B cell (primary cell): ENCODE measurements around the gene RBM38. TPM values are rescaled to one million over a fixed set of nuclear protein-coding genes. Genes with fewer than 3 reads are reported as not detected.

Experiments
- ATAC-seq: fragments of 200-7000 bp; cut with Tn5 transposase; one replicate; pipeline ENCODE4 v1.10.0; 2021; ENCODE audit warnings: low read depth, mild to moderate bottlenecking, moderate number of reproducible peaks, moderate library complexity
- CTCF ChIA-PET: fragments of 350-600 bp; sonication (Branson Sonifier 250); formaldehyde crosslinking; loops from one replicate; lab custom pipeline; 2021; ENCODE audit warnings: antibody characterized with exemption, inconsistent platforms; lab: Charles Lee
- POLR2A ChIA-PET: fragments of 350-600 bp; sonication (Branson Sonifier 250); formaldehyde crosslinking; loops from one replicate; lab custom pipeline; 2021; ENCODE audit warnings: antibody characterized with exemption; lab: Charles Lee
- DNase-seq: peaks from one replicate; pipeline ENCODE4 v3.0.0; 2013
- H2AFZ ChIP-seq: 2 replicates; pipeline ENCODE4 v1.6.1; 2012; ENCODE audit warnings: mild to moderate bottlenecking, low read depth, low read length; ENCODE audit not compliant: insufficient read depth, poor library complexity, severe bottlenecking
- H3K27ac ChIP-seq, 2 donors: 1 replicate in 1 of 2; 2 replicates in 1 of 2; pipeline ENCODE4 v1.5.1; 2012 to 2013; ENCODE audit warnings: low read length in 2 of 2, mild to moderate bottlenecking in 2 of 2, moderate library complexity in 1 of 2
- H3K27me3 ChIP-seq, 4 experiments: fragments of 200-600 bp in 1 of 4; sonication (generic) in 1 of 4; replicated peaks in 1 of 4; 1 replicate in 2 of 4; 2 replicates in 2 of 4; pipeline versions ENCODE4 v1.6.1 to v1.7.0; 2013 to 2016; ENCODE audit warnings: low read length in 3 of 4, mild to moderate bottlenecking in 2 of 4, mixed read lengths in 1 of 4, moderate library complexity in 1 of 4; ENCODE audit not compliant: insufficient read depth in 4 of 4, control insufficient read depth in 3 of 4; ENCODE audit errors: control extremely low read depth in 1 of 4
- H3K36me3 ChIP-seq, 2 experiments: replicated peaks in 1 of 2; 1 replicate in 1 of 2; 2 replicates in 1 of 2; pipeline versions ENCODE4 v1.6.1 to v1.7.1; 2013; ENCODE audit warnings: low read length in 1 of 2; ENCODE audit not compliant: insufficient read depth in 2 of 2, control insufficient read depth in 1 of 2; ENCODE audit errors: control extremely low read depth in 1 of 2, extremely low read depth in 1 of 2
- H3K4me1 ChIP-seq, 2 donors: fragments of 200-600 bp in 1 of 2; sonication (generic) in 1 of 2; 1 replicate in 1 of 2; 2 replicates in 1 of 2; pipeline versions ENCODE4 v1.5.1 to v1.6.1; 2013 to 2017; ENCODE audit warnings: low read length in 2 of 2; ENCODE audit not compliant: control insufficient read depth in 2 of 2, insufficient read depth in 2 of 2
- H3K4me2 ChIP-seq: replicated peaks from 2 replicates; pipeline ENCODE3; 2012; ENCODE audit warnings: mild to moderate bottlenecking, low read depth, low read length; ENCODE audit not compliant: poor library complexity, severe bottlenecking
- H3K4me3 ChIP-seq, 5 experiments: fragments of 200-600 bp in 1 of 5; sonication (generic) in 1 of 5; 1 replicate in 3 of 5; 2 replicates in 2 of 5; pipeline versions ENCODE4 v1.5.1 to v1.7.0; 2011 to 2016; ENCODE audit warnings: low read length in 4 of 5, mild to moderate bottlenecking in 4 of 5, low read depth in 2 of 5, control low read depth in 1 of 5, moderate library complexity in 1 of 5; ENCODE audit not compliant: insufficient read depth in 1 of 5; ENCODE audit errors: control extremely low read depth in 1 of 5, extremely low read depth in 1 of 5
- H3K79me2 ChIP-seq: fragments of 200-600 bp; sonication (generic); one replicate; pipeline ENCODE4 v1.6.0; 2016; ENCODE audit warnings: low read length; ENCODE audit not compliant: control insufficient read depth, insufficient read depth
- H3K9ac ChIP-seq: fragments of 200-600 bp; sonication (generic); 2 replicates; pipeline ENCODE4 v1.6.1; 2017; ENCODE audit warnings: mild to moderate bottlenecking, low read length, moderate library complexity
- H3K9me3 ChIP-seq, 3 donors: one replicate each; pipeline versions ENCODE4 v1.6.1 to v1.7.1; 2013; ENCODE audit warnings: low read length in 2 of 3; ENCODE audit not compliant: control insufficient read depth in 2 of 3, insufficient read depth in 1 of 3; ENCODE audit errors: control extremely low read depth in 1 of 3
- H4K20me1 ChIP-seq: 2 replicates; pipeline ENCODE4 v1.6.0; 2012; ENCODE audit warnings: mild to moderate bottlenecking, low read length; ENCODE audit not compliant: insufficient read depth, control insufficient read depth, poor library complexity, severe bottlenecking
- H3K27ac Mint-ChIP-seq: one replicate; pipeline ENCODE4 v1.8.0; 2021; ENCODE audit warnings: mixed read lengths
- H3K27me3 Mint-ChIP-seq: one replicate; pipeline ENCODE4 v1.8.0; 2021; ENCODE audit warnings: mixed read lengths
- H3K4me1 Mint-ChIP-seq: one replicate; pipeline ENCODE4 v1.8.0; 2021; ENCODE audit warnings: mixed read lengths
- H3K4me3 Mint-ChIP-seq: one replicate; pipeline ENCODE4 v1.8.0; 2021; ENCODE audit warnings: mixed read lengths
- H3K9me3 Mint-ChIP-seq: one replicate; pipeline ENCODE4 v1.8.0; 2022; ENCODE audit warnings: mixed read lengths; ENCODE audit not compliant: insufficient read depth
- CTCF ChIP-seq: fragments of 200-600 bp; IDR thresholded peaks from one replicate; pipeline ENCODE4 v1.8.0; 2022; ENCODE audit warnings: antibody characterized with exemption, mild to moderate bottlenecking
- EZH2 ChIP-seq: IDR thresholded peaks from 2 replicates; pipeline ENCODE4 v1.6.1; 2012; ENCODE audit warnings: borderline replicate concordance, low read depth, mild to moderate bottlenecking, moderate library complexity, low read length; ENCODE audit not compliant: insufficient read depth, poor library complexity, severe bottlenecking
- WGBS: methylation state at CpG from one replicate; pipeline ENCODE4 v1.1.5; 2013; ENCODE audit warnings: missing lambda C conversion rate; ENCODE audit not compliant: insufficient coverage; 5-methylcytosine and 5-hydroxymethylcytosine counted together
- intact Hi-C: fragments of 100-400 bp; cut with micrococcal nuclease; formaldehyde crosslinking; loops from one replicate; pipeline ENCODE4 v1.10.0; 2022
- polyA plus RNA-seq: library from polyadenylated mRNA; depleted of rRNA; stranded (reverse); fragments of >200 nt; gene quantifications from 2 replicates; pipeline ENCODE4 v1.2.3, GENCODE V29; 2012
- total RNA-seq, 2 donors: library from RNA; stranded (reverse); fragments of 120-200 nt in 1 of 2; gene quantifications; 1 replicate in 1 of 2; 2 replicates in 1 of 2; pipeline versions ENCODE4 v1.2.3 to v1.2.4, GENCODE V29; 2013 to 2022

The RBM38 gene
- total and polyA plus RNA-seq, 2 donors (not counting 1 experiment from before 2014, with no cell fraction given) = 198 to 225 TPM

- peak overlapping the region; percentile 96 to 98 for H3K27ac ChIP-seq
- intact Hi-C loops = loop anchor here (2.0 to 10.0 kb wide), 4 partner anchors 41 to 1613 kb away; partner anchors contain the start of genes CTSZ and RAE1
- DNase-seq (peak; percentile 70), ATAC-seq (no peak)
- POLR2A ChIA-PET = interaction anchor here (0.6 to 7.4 kb wide), 14 partner anchors 8 to 228 kb away, joined by 3 to 109 read pairs (median 6); partner anchors contain the start of gene ZBP1
- peak overlapping the region; percentile 98 for H3K4me2 ChIP-seq
- H2AFZ ChIP-seq = no peak overlapping the region
- H4K20me1 ChIP-seq = peaks cover 48% of the 10 kb centered on the region
- peak overlapping the region; percentile 91 for H3K9ac ChIP-seq
- peaks cover 0 to 6% (median 0%) of the 10 kb centered on the region in 3 donors for H3K9me3 ChIP-seq
- peak overlapping the region; percentile 82 to 99 (median 91) for H3K4me3 ChIP-seq
- CTCF ChIA-PET = interaction anchor here (0.9 to 4.6 kb wide), 13 partner anchors 9 to 107 kb away, joined by 3 to 36 read pairs (median 7); no protein-coding TSS in a partner anchor
- peak overlapping the region; percentile 96 for H3K27ac Mint-ChIP-seq
- peaks cover 50% of the 10 kb centered on the region for H3K79me2 ChIP-seq
- H3K4me1 Mint-ChIP-seq = peaks cover 56% of the 10 kb centered on the region
- H3K27me3 ChIP-seq = no peaks in the 10 kb centered on the region
- TF ChIP-seq EZH2 (no peak), CTCF (no peak)
- H3K4me1 ChIP-seq = peaks cover 59 to 72% of the 10 kb centered on the region in 2 donors
- no peaks in the 10 kb centered on the region for H3K9me3 Mint-ChIP-seq
- peaks cover 6 to 46% of the 10 kb centered on the region in 2 experiments for H3K36me3 ChIP-seq
- WGBS = under 1% methylated on average over 81 of the region's 98 CpGs
- peak overlapping the region; percentile 98 for H3K4me3 Mint-ChIP-seq
- no peaks in the 10 kb centered on the region for H3K27me3 Mint-ChIP-seq
Measured at GRCh38 chr20:57391439-57392301, 474 bp downstream of the RBM38 start.
